ENCODE measurements around the gene CCNT1.
"Not testable (repeated sequence)": the region's sequence is repeated elsewhere in the genome, so short reads cannot be mapped to it uniquely, and the experiment has no call there.

Gene CCNT1

DNA sequence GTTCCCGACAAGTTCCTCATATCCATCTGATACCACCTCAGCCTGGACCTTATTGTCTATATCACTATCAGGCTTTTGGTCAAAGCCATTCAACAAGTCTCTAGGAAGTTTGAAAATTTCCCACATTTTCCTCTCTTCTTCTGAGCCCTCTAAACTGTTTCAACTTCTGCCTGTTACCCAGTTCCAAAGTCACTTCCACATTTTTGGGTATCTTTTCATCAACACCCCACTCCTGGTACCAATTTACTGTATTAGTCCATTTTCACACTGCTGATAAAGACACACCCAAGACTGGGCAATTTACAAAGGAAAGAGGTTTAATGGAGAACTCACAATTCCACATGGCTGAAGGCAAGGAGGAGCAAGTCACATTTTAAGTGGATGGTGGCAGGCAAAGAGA lies 4.2 kb upstream of the CCNT1 start:
- 97% methylated on average over 1 of the region's 1 CpG for WGBS
- H3K27me3 ChIP-seq (ENCODE audit: insufficient read depth, low read length); H3K4me1 ChIP-seq (ENCODE audit: insufficient read depth, low read length); H3K9me3 ChIP-seq (ENCODE audit: insufficient read depth, low read depth, low read length); H3K27ac ChIP-seq (ENCODE audit: low read depth, low read length); H3K9ac ChIP-seq (ENCODE audit: low read depth, low read length); H3K4me3 ChIP-seq (ENCODE audit: low read length); H3K36me3 ChIP-seq (ENCODE audit: insufficient read depth, low read length): not testable (repeated sequence)

DNA sequence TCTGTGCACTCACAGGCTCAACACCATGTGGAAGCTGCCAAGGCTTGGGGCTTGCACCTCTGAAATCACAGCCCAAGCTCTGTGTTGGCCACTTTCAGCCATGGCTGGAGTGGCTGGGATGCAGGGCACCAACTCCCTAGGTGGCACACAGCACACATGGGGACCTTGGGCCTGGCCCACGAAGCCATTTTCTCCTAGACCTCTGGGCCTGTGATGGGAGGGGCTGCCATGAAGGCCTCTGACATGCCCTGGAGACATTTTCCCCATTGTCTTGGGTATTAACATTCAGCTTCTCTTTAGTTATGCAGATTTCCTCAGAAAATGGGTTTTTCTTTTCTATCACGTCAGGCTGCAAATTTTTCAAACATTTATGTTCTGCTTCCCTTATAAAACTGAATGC lies 3.7 kb upstream of the CCNT1 start:
- H3K9me3 ChIP-seq (ENCODE audit: insufficient read depth, low read depth, low read length); H3K27ac ChIP-seq (ENCODE audit: low read depth, low read length); H3K27me3 ChIP-seq (ENCODE audit: insufficient read depth, low read length); H3K4me1 ChIP-seq (ENCODE audit: insufficient read depth, low read length); H3K4me3 ChIP-seq (ENCODE audit: low read length); H3K36me3 ChIP-seq (ENCODE audit: insufficient read depth, low read length); H3K9ac ChIP-seq (ENCODE audit: low read depth, low read length): not testable (repeated sequence)
- 59% methylated on average over 2 of the region's 2 CpGs for WGBS

GRCh38 chr12:48719002-48719401 lies 2.5 kb upstream of the CCNT1 start:
- H3K27ac ChIP-seq (ENCODE audit: low read depth, low read length); H3K4me1 ChIP-seq (ENCODE audit: insufficient read depth, low read length); H3K4me3 ChIP-seq (ENCODE audit: low read length); H3K27me3 ChIP-seq (ENCODE audit: insufficient read depth, low read length); H3K9me3 ChIP-seq (ENCODE audit: insufficient read depth, low read depth, low read length); H3K9ac ChIP-seq (ENCODE audit: low read depth, low read length): not testable (repeated sequence)
- WGBS = 88% methylated on average over 3 of the region's 4 CpGs
- peaks cover 12% of the 10 kb centered on the region for H3K36me3 ChIP-seq (ENCODE audit: insufficient read depth, low read length)

DNA sequence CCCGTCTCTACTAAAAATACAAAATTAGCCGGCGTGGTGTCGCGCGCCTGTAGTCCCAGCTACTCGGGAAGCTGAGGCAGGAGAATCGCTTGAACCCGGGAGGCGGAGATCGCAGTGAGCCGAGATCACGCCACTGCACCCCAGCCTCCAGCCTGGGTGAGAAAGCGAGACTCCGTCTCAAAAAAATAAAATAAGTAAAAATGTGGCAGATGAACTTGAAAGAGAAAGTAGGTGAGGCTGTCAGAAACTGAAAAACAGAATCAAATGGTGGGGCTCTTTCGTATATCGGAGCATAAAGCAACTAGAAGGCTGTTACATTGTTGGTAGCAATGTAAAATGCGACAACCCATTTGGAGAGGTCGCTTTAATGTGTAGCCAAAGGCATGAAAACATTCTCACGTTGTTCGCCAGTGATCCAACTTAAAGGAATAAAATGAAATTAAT lies 767 bp upstream of the CCNT1 start:
- no peaks in the 10 kb centered on the region for H3K27me3 ChIP-seq (ENCODE audit: insufficient read depth, low read length)
- no peaks in the 10 kb centered on the region for H3K4me1 ChIP-seq (ENCODE audit: insufficient read depth, low read length)
- H3K36me3 ChIP-seq (ENCODE audit: insufficient read depth, low read length) = peaks cover 27% of the 10 kb centered on the region
- WGBS = 13% methylated on average over 20 of the region's 21 CpGs
- peak overlapping the region; percentile 85 for H3K27ac ChIP-seq (ENCODE audit: low read depth, low read length)
- H3K4me3 ChIP-seq (ENCODE audit: low read length) = peak overlapping the region; percentile 68
- H3K9ac ChIP-seq (ENCODE audit: low read depth, low read length) = peak overlapping the region; percentile 84
- peaks cover 10% of the 10 kb centered on the region for H3K9me3 ChIP-seq (ENCODE audit: insufficient read depth, low read depth, low read length)

GRCh38 chr12:48716168-48716492 lies 377 bp downstream of the CCNT1 start:
- Histone ChIP-seq H3K9ac (ENCODE audit: low read depth, low read length) (peak overlapping the region; percentile 84), H3K4me1 (ENCODE audit: insufficient read depth, low read length) (no peaks in the 10 kb centered on the region), H3K36me3 (ENCODE audit: insufficient read depth, low read length) (peaks cover 36% of the 10 kb centered on the region), H3K4me3 (ENCODE audit: low read length) (peak overlapping the region; percentile 68), H3K9me3 (ENCODE audit: insufficient read depth, low read depth, low read length) (peaks cover 5% of the 10 kb centered on the region), H3K27ac (ENCODE audit: low read depth, low read length) (peak overlapping the region; percentile 85), H3K27me3 (ENCODE audit: insufficient read depth, low read length) (no peaks in the 10 kb centered on the region)
- WGBS = under 1% methylated on average over 17 of the region's 17 CpGs

DNA sequence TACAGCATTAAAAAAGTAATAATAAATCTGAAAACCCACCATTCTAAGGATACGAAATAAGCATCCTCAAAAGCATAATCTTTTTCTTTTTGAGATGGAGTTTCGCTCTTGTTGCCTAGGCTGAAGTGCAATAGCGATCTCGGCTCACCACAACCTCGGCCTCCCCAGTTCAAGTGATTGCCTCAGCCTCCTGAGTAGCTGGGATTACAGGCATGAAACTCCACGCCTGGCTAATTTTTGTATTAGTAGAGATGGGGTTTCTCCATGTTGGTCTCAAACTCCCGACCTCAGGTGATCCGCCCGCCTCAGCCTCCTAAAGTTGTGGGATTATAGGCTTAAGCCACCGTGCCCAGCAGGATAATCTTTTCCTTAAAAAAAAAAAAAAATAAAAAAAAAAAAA lies 4.3 kb downstream of the CCNT1 start:
- no peaks in the 10 kb centered on the region for H3K9me3 ChIP-seq (ENCODE audit: insufficient read depth, low read depth, low read length)
- H3K9ac ChIP-seq (ENCODE audit: low read depth, low read length) = no peak overlapping the region
- peaks cover 72% of the 10 kb centered on the region for H3K36me3 ChIP-seq (ENCODE audit: insufficient read depth, low read length)
- no peak overlapping the region for H3K27ac ChIP-seq (ENCODE audit: low read depth, low read length)
- H3K4me3 ChIP-seq (ENCODE audit: low read length) = no peak overlapping the region
- no peaks in the 10 kb centered on the region for H3K4me1 ChIP-seq (ENCODE audit: insufficient read depth, low read length)
- WGBS = 96% methylated on average over 9 of the region's 10 CpGs
- H3K27me3 ChIP-seq (ENCODE audit: insufficient read depth, low read length) = no peaks in the 10 kb centered on the region

DNA sequence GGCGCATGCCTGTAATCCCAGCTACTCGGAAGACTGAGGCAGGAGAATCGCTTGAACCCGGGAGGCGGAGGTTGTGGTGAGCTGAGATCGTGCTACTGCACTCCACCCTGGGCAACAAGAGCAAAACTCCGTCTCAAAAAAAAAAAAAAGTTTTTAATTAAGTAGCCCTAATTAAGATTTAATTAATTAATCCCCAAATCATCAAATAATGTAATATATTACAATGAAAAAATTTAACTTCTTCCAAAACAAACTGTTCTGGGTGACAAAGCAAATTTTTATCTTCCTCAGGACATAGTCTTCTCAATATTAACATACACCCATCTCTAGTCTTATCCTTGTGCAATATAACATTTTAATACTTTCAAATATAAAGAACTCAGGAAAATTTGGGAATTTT lies 17.7 kb downstream of the CCNT1 start:
- not testable (repeated sequence) for H3K4me3 ChIP-seq (ENCODE audit: low read length); H3K9me3 ChIP-seq (ENCODE audit: insufficient read depth, low read depth, low read length); H3K4me1 ChIP-seq (ENCODE audit: insufficient read depth, low read length); H3K9ac ChIP-seq (ENCODE audit: low read depth, low read length); H3K27me3 ChIP-seq (ENCODE audit: insufficient read depth, low read length); H3K27ac ChIP-seq (ENCODE audit: low read depth, low read length)
- WGBS = 99% methylated on average over 6 of the region's 7 CpGs
- peaks cover 86% of the 10 kb centered on the region for H3K36me3 ChIP-seq (ENCODE audit: insufficient read depth, low read length)

GRCh38 chr12:48696626-48697025 lies 19.9 kb downstream of the CCNT1 start:
- no peak overlapping the region for H3K9ac ChIP-seq (ENCODE audit: low read depth, low read length)
- H3K9me3 ChIP-seq (ENCODE audit: insufficient read depth, low read depth, low read length) = no peaks in the 10 kb centered on the region
- H3K27me3 ChIP-seq (ENCODE audit: insufficient read depth, low read length) = no peaks in the 10 kb centered on the region
- no peak overlapping the region for H3K27ac ChIP-seq (ENCODE audit: low read depth, low read length)
- 85% methylated on average over 4 of the region's 5 CpGs for WGBS
- H3K4me3 ChIP-seq (ENCODE audit: low read length) = no peak overlapping the region
- H3K4me1 ChIP-seq (ENCODE audit: insufficient read depth, low read length) = no peaks in the 10 kb centered on the region
- H3K36me3 ChIP-seq (ENCODE audit: insufficient read depth, low read length) = peaks cover 90% of the 10 kb centered on the region

DNA sequence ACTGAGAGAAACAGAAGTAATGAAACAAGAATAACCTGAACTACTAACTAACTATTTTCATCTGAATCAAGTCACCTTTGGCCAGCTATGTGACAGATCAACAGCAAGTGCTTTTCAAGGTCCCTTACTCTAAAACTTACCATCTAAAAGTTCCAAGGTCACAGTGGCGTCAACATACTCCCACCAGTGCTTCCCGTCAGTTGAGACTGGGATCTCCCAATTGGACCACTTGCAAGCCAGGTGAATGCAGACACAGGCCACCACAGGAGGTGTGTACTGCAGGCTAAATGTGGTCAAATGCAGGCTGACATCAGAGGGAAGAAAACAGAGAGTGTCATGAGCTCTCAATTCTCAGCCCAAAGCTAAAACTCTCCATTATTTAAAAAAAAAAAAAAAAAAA lies 20.6 kb downstream of the CCNT1 start:
- H3K9me3 ChIP-seq (ENCODE audit: insufficient read depth, low read depth, low read length) = no peaks in the 10 kb centered on the region
- no peak overlapping the region for H3K4me3 ChIP-seq (ENCODE audit: low read length)
- H3K36me3 ChIP-seq (ENCODE audit: insufficient read depth, low read length) = peaks cover 92% of the 10 kb centered on the region
- H3K27ac ChIP-seq (ENCODE audit: low read depth, low read length) = no peak overlapping the region
- H3K4me1 ChIP-seq (ENCODE audit: insufficient read depth, low read length) = no peaks in the 10 kb centered on the region
- WGBS = 89% methylated on average over 2 of the region's 2 CpGs
- no peaks in the 10 kb centered on the region for H3K27me3 ChIP-seq (ENCODE audit: insufficient read depth, low read length)
- no peak overlapping the region for H3K9ac ChIP-seq (ENCODE audit: low read depth, low read length)

DNA sequence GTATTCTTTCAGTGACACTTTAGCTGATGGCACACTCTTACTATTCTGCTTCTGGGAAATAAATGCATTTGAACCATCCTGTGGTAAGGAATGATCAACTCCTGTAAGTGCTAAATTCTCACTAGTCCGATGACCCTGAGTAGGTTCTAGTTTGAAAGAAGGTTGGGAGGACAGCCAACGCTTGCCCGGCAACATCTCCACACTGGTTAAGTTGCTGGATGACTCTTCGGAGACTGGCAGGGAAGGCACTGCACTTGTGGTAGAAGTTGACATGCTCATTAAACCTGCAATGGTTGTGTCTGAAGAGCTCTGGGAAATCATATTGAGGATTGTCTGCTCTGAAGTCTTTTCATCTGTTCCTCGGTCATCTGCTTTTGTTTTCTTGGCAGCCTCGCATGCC lies 22.5 kb downstream of the CCNT1 start:
- 96% methylated on average over 6 of the region's 6 CpGs for WGBS
- Histone ChIP-seq H3K9me3 (ENCODE audit: insufficient read depth, low read depth, low read length) (no peaks in the 10 kb centered on the region), H3K36me3 (ENCODE audit: insufficient read depth, low read length) (peaks cover 94% of the 10 kb centered on the region), H3K9ac (ENCODE audit: low read depth, low read length) (no peak overlapping the region), H3K27ac (ENCODE audit: low read depth, low read length) (no peak overlapping the region), H3K4me1 (ENCODE audit: insufficient read depth, low read length) (no peaks in the 10 kb centered on the region), H3K27me3 (ENCODE audit: insufficient read depth, low read length) (no peaks in the 10 kb centered on the region), H3K4me3 (ENCODE audit: low read length) (no peak overlapping the region)

GRCh38 chr12:48693572-48693971 lies 22.9 kb downstream of the CCNT1 start:
- Histone ChIP-seq H3K36me3 (ENCODE audit: insufficient read depth, low read length) (peaks cover 95% of the 10 kb centered on the region), H3K4me1 (ENCODE audit: insufficient read depth, low read length) (no peaks in the 10 kb centered on the region), H3K9ac (ENCODE audit: low read depth, low read length) (no peak overlapping the region), H3K9me3 (ENCODE audit: insufficient read depth, low read depth, low read length) (no peaks in the 10 kb centered on the region), H3K27me3 (ENCODE audit: insufficient read depth, low read length) (no peaks in the 10 kb centered on the region), H3K27ac (ENCODE audit: low read depth, low read length) (no peak overlapping the region), H3K4me3 (ENCODE audit: low read length) (no peak overlapping the region)
- 94% methylated on average over 6 of the region's 6 CpGs for WGBS

DNA sequence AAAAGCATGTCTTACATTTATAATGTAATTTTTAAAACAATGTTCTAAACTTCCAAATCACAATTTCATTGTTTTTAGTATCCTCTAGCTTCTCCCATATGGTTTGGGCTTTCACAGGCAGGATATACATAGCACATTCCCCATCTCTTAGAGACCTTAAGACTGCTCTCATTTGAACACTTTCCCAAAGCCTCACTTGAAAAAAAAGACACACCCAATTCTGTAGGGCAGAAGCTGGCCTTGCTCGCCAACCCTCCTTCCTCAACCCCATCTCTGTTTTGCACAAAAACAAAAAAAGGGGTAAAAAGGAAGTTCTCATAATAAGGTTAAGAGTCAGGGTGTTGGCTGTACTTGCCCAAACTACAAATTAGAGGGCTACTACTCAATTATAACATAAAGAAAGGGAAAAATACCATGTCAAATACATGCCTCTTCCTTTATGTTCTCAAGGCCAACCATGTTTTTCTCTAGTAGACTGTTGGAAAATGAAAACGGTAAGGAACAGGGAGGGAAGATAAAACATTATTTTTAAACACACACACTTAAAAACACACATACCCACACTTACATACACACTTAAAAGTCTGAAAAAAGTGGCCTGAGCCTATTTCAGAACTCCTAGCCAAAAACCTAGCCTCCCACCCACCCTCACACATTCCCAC lies 24.6 kb downstream of the CCNT1 start:
- Histone ChIP-seq H3K9ac (ENCODE audit: low read depth, low read length) (no peak overlapping the region), H3K4me3 (ENCODE audit: low read length) (no peak overlapping the region), H3K27ac (ENCODE audit: low read depth, low read length) (no peak overlapping the region), H3K27me3 (ENCODE audit: insufficient read depth, low read length) (no peaks in the 10 kb centered on the region), H3K4me1 (ENCODE audit: insufficient read depth, low read length) (no peaks in the 10 kb centered on the region), H3K9me3 (ENCODE audit: insufficient read depth, low read depth, low read length) (no peaks in the 10 kb centered on the region), H3K36me3 (ENCODE audit: insufficient read depth, low read length) (peaks cover 87% of the 10 kb centered on the region)
- WGBS = 100% methylated on average over 2 of the region's 2 CpGs
